Femur (tissue), 1 donor: ENCODE measurements around the gene ELK3.
A peak's percentile ranks its signal among the peaks of the same experiment; 100 is the strongest.

Experiments
- DNase-seq: peaks from one replicate; pipeline ENCODE4 v3.0.0-alpha.2; 2017

The ELK3 gene

GRCh38 chr12:96237035-96237434, 42.9 kb downstream of the ELK3 start:
- DNase-seq, result peak; percentile 32

GRCh38 chr12:96237465-96238077, 43.4 kb downstream of the ELK3 start:
- DNase-seq, result peak; percentile 89

- DNase-seq, result peak; percentile 61
Observed at GRCh38 chr12:96238336-96239047, 44.3 kb downstream of the ELK3 start.

GRCh38 chr12:96239711-96240635, 45.8 kb downstream of the ELK3 start:
- DNase-seq, result peak; percentile 62

GRCh38 chr12:96240656-96241055, 46.5 kb downstream of the ELK3 start:
- DNase-seq, result no peak

- no peak for DNase-seq
Observed at GRCh38 chr12:96241431-96241830, 47.3 kb downstream of the ELK3 start.

GRCh38 chr12:96241846-96242256, 47.7 kb downstream of the ELK3 start:
- peak; percentile 86 for DNase-seq

GRCh38 chr12:96242597-96242996, 48.4 kb downstream of the ELK3 start:
- no peak for DNase-seq

GRCh38 chr12:96244826-96245225, 50.7 kb downstream of the ELK3 start:
- no peak for DNase-seq

GRCh38 chr12:96246926-96247505, 52.8 kb downstream of the ELK3 start:
- no peak for DNase-seq

- DNase-seq, result no peak
Observed at GRCh38 chr12:96247563-96247962, 53.4 kb downstream of the ELK3 start.

GRCh38 chr12:96248136-96248931, 54.2 kb downstream of the ELK3 start:
- peak; percentile 47 for DNase-seq

GRCh38 chr12:96249196-96250118, 55.3 kb downstream of the ELK3 start:
- peak; percentile 49 for DNase-seq

GRCh38 chr12:96250119-96250685, 56.0 kb downstream of the ELK3 start:
- peak; percentile 8 for DNase-seq

- DNase-seq, result peak; percentile 63
Observed at GRCh38 chr12:96255077-96255476, 60.9 kb downstream of the ELK3 start.

GRCh38 chr12:96256672-96257361, 62.6 kb downstream of the ELK3 start:
- DNase-seq, result no peak

GRCh38 chr12:96257550-96258103, 63.5 kb downstream of the ELK3 start:
- no peak for DNase-seq

GRCh38 chr12:96258104-96258961, 64.2 kb downstream of the ELK3 start:
- DNase-seq, result peak; percentile 65

GRCh38 chr12:96260231-96260630, 66.1 kb downstream of the ELK3 start:
- DNase-seq, result no peak
